ENCODE measurements around the gene MYPOP. TPM values are rescaled to one million over a fixed set of nuclear protein-coding genes. Genes with fewer than 3 reads are reported as not detected.
A peak's percentile ranks its signal among the peaks of the same experiment; 100 is the strongest.

The MYPOP gene
- total and polyA plus RNA-seq, 2 donors (not counting 3 experiments of a cell fraction or from before 2014, with no cell fraction given): 3.9 to 9.0 TPM

GRCh38 chr19:45852983-45853382 lies 49.4 kb downstream of the MYPOP start:
- FAIRE-seq (no peak), DNase-seq (ENCODE audit: low read depth, low spot score) (no peak)
- dilution Hi-C loops (cut with MboI; ENCODE audit: extremely low pct_ligation_motif_present, low sequenced_read_pairs) (no loop called here), intact Hi-C loops (cut with micrococcal nuclease) (no loop called here)
- BruUV-seq (replicated peaks): no TSS peak
- Histone ChIP-seq H3K4me1 (ENCODE audit: control insufficient read depth, extremely low read depth, insufficient read depth, low read length) (no peaks in the 10 kb centered on the region), H3K4me2 (ENCODE audit: insufficient read depth, low read length) (no peak overlapping the region), H3K4me3 (replicated peaks in 1 of 3; ENCODE audit: insufficient read depth in 1 of 3, low read depth in 1 of 3, low read length in 3 of 3) (no peak overlapping the region), H2AFZ (ENCODE audit: low read depth, low read length) (no peak overlapping the region), H3K36me3 (ENCODE audit: control insufficient read depth in 2 of 2, extremely low read depth in 1 of 2, insufficient read depth in 2 of 2, low read length in 2 of 2) (peaks cover 34 to 48% of the 10 kb centered on the region in 2 experiments), H3K27ac (ENCODE audit: insufficient read depth, low read depth, low read length) (no peak overlapping the region), H3K79me2 (ENCODE audit: control insufficient read depth, insufficient read depth, low read length) (peaks cover 13% of the 10 kb centered on the region), H4K20me1 (replicated peaks; ENCODE audit: control insufficient read depth, extremely low read depth, insufficient read depth, low read length) (no peaks in the 10 kb centered on the region), H3K27me3 (ENCODE audit: control insufficient read depth in 2 of 2, insufficient read depth in 2 of 2, low read length in 2 of 2) (no peaks in the 10 kb centered on the region), H3K9ac (replicated peaks; ENCODE audit: extremely low read depth, insufficient read depth, low read length) (no peak overlapping the region), H3K9me1 (replicated peaks; ENCODE audit: control insufficient read depth, extremely low read depth, insufficient read depth, low read length) (no peaks in the 10 kb centered on the region), H3K9me3 (replicated peaks; ENCODE audit: control insufficient read depth, insufficient read depth, low read length) (no peaks in the 10 kb centered on the region)
- ChIA-PET POLR2A (interaction anchor here (0.6 kb wide), 1 partner anchor 145 kb away, joined by 3 read pairs; no protein-coding TSS in a partner anchor), CTCF (interaction anchor here (1.3 kb wide), 1 partner anchor 36 kb away, joined by 3 read pairs; no protein-coding TSS in a partner anchor)
- no peak for TF ChIP-seq POLR2A (IDR thresholded peaks at IDR 0.05; ENCODE audit: low read depth, low read length)

- H3K4me3 ChIP-seq (replicated peaks in 1 of 3; ENCODE audit: insufficient read depth in 1 of 3, low read depth in 1 of 3, low read length in 3 of 3): no peak overlapping the region
- peaks cover 12% of the 10 kb centered on the region for H3K79me2 ChIP-seq (ENCODE audit: control insufficient read depth, insufficient read depth, low read length)
- no peaks in the 10 kb centered on the region for H4K20me1 ChIP-seq (replicated peaks; ENCODE audit: control insufficient read depth, extremely low read depth, insufficient read depth, low read length)
- no peak overlapping the region for H3K4me2 ChIP-seq (ENCODE audit: insufficient read depth, low read length)
- no peaks in the 10 kb centered on the region for H3K27me3 ChIP-seq (ENCODE audit: control insufficient read depth in 2 of 2, insufficient read depth in 2 of 2, low read length in 2 of 2)
- FAIRE-seq: peak; percentile 24
- BruUV-seq (replicated peaks): no TSS peak
- DNase-seq (ENCODE audit: low read depth, low spot score): no peak
- ChIA-PET POLR2A (no interaction called here), CTCF (no interaction called here)
- H3K4me1 ChIP-seq (ENCODE audit: control insufficient read depth, extremely low read depth, insufficient read depth, low read length): no peaks in the 10 kb centered on the region
- H3K27ac ChIP-seq (ENCODE audit: insufficient read depth, low read depth, low read length): no peak overlapping the region
- peaks cover 39 to 54% of the 10 kb centered on the region in 2 experiments for H3K36me3 ChIP-seq (ENCODE audit: control insufficient read depth in 2 of 2, extremely low read depth in 1 of 2, insufficient read depth in 2 of 2, low read length in 2 of 2)
- H3K9me3 ChIP-seq (replicated peaks; ENCODE audit: control insufficient read depth, insufficient read depth, low read length): no peaks in the 10 kb centered on the region
- H3K9me1 ChIP-seq (replicated peaks; ENCODE audit: control insufficient read depth, extremely low read depth, insufficient read depth, low read length): no peaks in the 10 kb centered on the region
- H3K9ac ChIP-seq (replicated peaks; ENCODE audit: extremely low read depth, insufficient read depth, low read length): no peak overlapping the region
- intact Hi-C loops (cut with micrococcal nuclease) (no loop called here), dilution Hi-C loops (cut with MboI; ENCODE audit: extremely low pct_ligation_motif_present, low sequenced_read_pairs) (no loop called here)
- TF ChIP-seq GATA2 (IDR thresholded peaks at IDR 0.05; ENCODE audit: insufficient read depth, insufficient read length, low read depth, low read length): no peak
- TF ChIP-seq MAX (IDR thresholded peaks at IDR 0.05; ENCODE audit: insufficient read depth, insufficient read length): no peak
- no peak for TF ChIP-seq FOS (IDR thresholded peaks at IDR 0.05; ENCODE audit: borderline replicate concordance, insufficient read depth, low read length)
- no peak for TF ChIP-seq POLR2AphosphoS5 (IDR thresholded peaks at IDR 0.05; ENCODE audit: insufficient read depth, low read depth, low read length)
- no peak for TF ChIP-seq EZH2 (IDR thresholded peaks at IDR 0.05; ENCODE audit: borderline replicate concordance, low read depth, low read length, severe bottlenecking)
- no peak for TF ChIP-seq JUN (IDR thresholded peaks at IDR 0.05; ENCODE audit: borderline replicate concordance, insufficient read depth, insufficient read length, low read depth)
- no peak for TF ChIP-seq POLR2A (IDR thresholded peaks at IDR 0.05; ENCODE audit: low read depth, low read length)
- TF ChIP-seq CTCF (IDR thresholded peaks at IDR 0.05; ENCODE audit: extremely low read depth in 1 of 2, insufficient read depth in 1 of 2, low read depth in 1 of 2, low read length in 2 of 2): no peak
- no peak for TF ChIP-seq MYC (IDR thresholded peaks at IDR 0.05; ENCODE audit: low read depth, low read length)
- no peak overlapping the region for H2AFZ ChIP-seq (ENCODE audit: low read depth, low read length)
Measured at GRCh38 chr19:45852145-45852750, 50.2 kb downstream of the MYPOP start.

Data from endothelial cell of umbilical vein (primary cell).